Tibial nerve (tissue), 4 donors: Measurements from ENCODE around the gene GRID1.

ENCODE experiments used
- CTCF ChIP-seq, 5 experiments: fragments of 200-600 bp in 3 of 5; fragments of 450-650 bp in 2 of 5; sonication (generic) in 3 of 5; IDR thresholded peaks; one replicate each; pipeline ENCODE4 v1.5.1; 2016 to 2019; ENCODE audit warnings: antibody characterized with exemption in 5 of 5, mild to moderate bottlenecking in 3 of 5, moderate library complexity in 2 of 5
- EP300 ChIP-seq, 2 donors: sonication (generic); formaldehyde crosslinking; IDR thresholded peaks; one replicate each; pipeline ENCODE4 v1.6.1; 2017; ENCODE audit warnings: antibody characterized with exemption in 2 of 2, mild to moderate bottlenecking in 1 of 2
- POLR2A ChIP-seq, 2 donors: fragments of 450-650 bp; IDR thresholded peaks; one replicate each; pipeline ENCODE4 v1.6.1; 2017; ENCODE audit warnings: antibody characterized with exemption in 2 of 2, mild to moderate bottlenecking in 2 of 2, moderate library complexity in 2 of 2

- TF ChIP-seq EP300 (IDR thresholded peaks at IDR 0.05) = no peak
- TF ChIP-seq CTCF (IDR thresholded peaks at IDR 0.05) = no peak
- no peak for TF ChIP-seq POLR2A (IDR thresholded peaks at IDR 0.05)
Measured at GRCh38 chr10:86042161-86042560, 324.4 kb downstream of the GRID1 start.
